Raji (cell line): ENCODE results near the gene BRD8.

ENCODE experiments used
- POLR2A ChIP-seq: IDR thresholded peaks from 2 replicates; pipeline ENCODE4 v1.6.1; 2011; ENCODE audit warnings: low read depth, low read length, control low read depth; ENCODE audit not compliant: insufficient read depth

The BRD8 gene

GRCh38 chr5:138129347-138129746 lies 49.1 kb downstream of the BRD8 start:
- TF ChIP-seq POLR2A = no peak

- TF ChIP-seq POLR2A = no peak
These were observed 50.1 kb downstream of the BRD8 start for GRCh38 chr5:138128334-138128733.

- TF ChIP-seq POLR2A = no peak
These were observed 63.2 kb downstream of the BRD8 start for GRCh38 chr5:138115254-138115653.

- no peak for TF ChIP-seq POLR2A
These were observed 66.5 kb downstream of the BRD8 start for GRCh38 chr5:138111937-138112336.

GRCh38 chr5:138111181-138111580 lies 67.2 kb downstream of the BRD8 start:
- TF ChIP-seq POLR2A = no peak

- TF ChIP-seq POLR2A = no peak
These were observed 68.0 kb downstream of the BRD8 start for GRCh38 chr5:138110266-138110963.

GRCh38 chr5:138109463-138110265 lies 68.8 kb downstream of the BRD8 start:
- no peak for TF ChIP-seq POLR2A

GRCh38 chr5:138107213-138107612 lies 71.2 kb downstream of the BRD8 start:
- TF ChIP-seq POLR2A = no peak

- no peak for TF ChIP-seq POLR2A
These were observed 72.7 kb downstream of the BRD8 start for GRCh38 chr5:138105709-138106108.

- TF ChIP-seq POLR2A = no peak
These were observed 75.2 kb downstream of the BRD8 start for GRCh38 chr5:138103319-138103637.

- no peak for TF ChIP-seq POLR2A
These were observed 75.7 kb downstream of the BRD8 start for GRCh38 chr5:138102454-138103318.

GRCh38 chr5:138096997-138097828 lies 81.2 kb downstream of the BRD8 start:
- no peak for TF ChIP-seq POLR2A

GRCh38 chr5:138096363-138096762 lies 82.1 kb downstream of the BRD8 start:
- no peak for TF ChIP-seq POLR2A

- TF ChIP-seq POLR2A = no peak
These were observed 83.1 kb downstream of the BRD8 start for GRCh38 chr5:138095100-138095907.
